Gastroesophageal sphincter (tissue), 3 donors: Measurements from ENCODE around the gene KRT71.

ENCODE experiments used
- EP300 ChIP-seq: sonication (generic); formaldehyde crosslinking; IDR thresholded peaks from one replicate; pipeline ENCODE4 v1.6.1; 2017; ENCODE audit warnings: antibody characterized with exemption, mild to moderate bottlenecking
- POLR2A ChIP-seq, 2 donors: fragments of 450-650 bp; IDR thresholded peaks; one replicate each; pipeline ENCODE4 v1.6.1; 2017; ENCODE audit warnings: antibody characterized with exemption in 2 of 2, mild to moderate bottlenecking in 2 of 2, moderate library complexity in 1 of 2
- POLR2AphosphoS5 ChIP-seq: sonication (generic); formaldehyde crosslinking; IDR thresholded peaks from one replicate; pipeline ENCODE4 v1.6.1; 2017; ENCODE audit warnings: antibody characterized with exemption
- TF ChIP-seq, protein P1 (sequence below), 4 experiments: fragments of 200-600 bp in 2 of 4; fragments of 450-650 bp in 2 of 4; sonication (generic) in 1 of 4; IDR thresholded peaks; one replicate each; pipeline ENCODE4 v1.5.1; 2017 to 2019; ENCODE audit warnings: antibody characterized with exemption in 4 of 4, mild to moderate bottlenecking in 2 of 4, moderate library complexity in 2 of 4

DNA sequence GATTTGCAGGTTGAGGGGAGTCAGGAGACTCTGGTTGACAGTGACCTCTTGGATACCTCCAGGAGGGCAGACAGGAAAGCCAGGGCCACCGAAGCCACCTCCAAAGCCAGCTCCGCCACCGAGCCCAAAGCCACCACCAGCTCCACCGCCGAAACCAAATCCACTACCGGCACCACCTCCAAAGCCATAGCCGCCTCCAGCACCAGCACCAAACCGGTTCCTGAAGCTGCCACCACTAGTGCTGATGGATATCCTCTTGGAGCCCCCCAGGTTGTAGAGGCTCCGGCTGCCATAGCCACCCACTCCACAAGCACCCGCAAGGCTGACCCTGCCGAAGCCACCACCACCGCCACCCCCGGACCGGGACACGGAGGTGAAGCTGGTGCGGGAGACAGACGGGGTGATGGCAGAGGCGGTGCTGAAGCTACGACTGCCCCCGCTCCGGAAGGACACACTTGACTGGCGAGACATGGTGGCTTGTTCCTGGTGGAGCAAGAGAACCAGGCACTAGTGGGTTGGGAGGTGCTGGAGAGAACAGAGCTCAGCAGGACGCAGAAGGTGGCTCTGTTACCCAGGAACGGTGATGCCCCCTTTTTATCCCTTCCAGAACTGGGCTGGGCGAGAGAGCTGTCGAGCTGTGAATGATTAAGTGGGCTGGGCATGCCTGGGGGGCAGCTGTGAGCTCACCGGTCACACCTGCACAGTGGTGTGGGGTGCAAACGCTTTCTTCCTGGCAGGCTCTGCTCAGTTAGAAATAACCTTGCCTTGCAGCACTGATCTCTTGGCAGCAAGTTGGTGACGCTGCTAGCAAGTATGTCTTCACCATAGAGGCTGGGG, 32.9 kb downstream of the KRT71 start, which contains the start of gene KRT5:
- TF ChIP-seq, protein P1, sequence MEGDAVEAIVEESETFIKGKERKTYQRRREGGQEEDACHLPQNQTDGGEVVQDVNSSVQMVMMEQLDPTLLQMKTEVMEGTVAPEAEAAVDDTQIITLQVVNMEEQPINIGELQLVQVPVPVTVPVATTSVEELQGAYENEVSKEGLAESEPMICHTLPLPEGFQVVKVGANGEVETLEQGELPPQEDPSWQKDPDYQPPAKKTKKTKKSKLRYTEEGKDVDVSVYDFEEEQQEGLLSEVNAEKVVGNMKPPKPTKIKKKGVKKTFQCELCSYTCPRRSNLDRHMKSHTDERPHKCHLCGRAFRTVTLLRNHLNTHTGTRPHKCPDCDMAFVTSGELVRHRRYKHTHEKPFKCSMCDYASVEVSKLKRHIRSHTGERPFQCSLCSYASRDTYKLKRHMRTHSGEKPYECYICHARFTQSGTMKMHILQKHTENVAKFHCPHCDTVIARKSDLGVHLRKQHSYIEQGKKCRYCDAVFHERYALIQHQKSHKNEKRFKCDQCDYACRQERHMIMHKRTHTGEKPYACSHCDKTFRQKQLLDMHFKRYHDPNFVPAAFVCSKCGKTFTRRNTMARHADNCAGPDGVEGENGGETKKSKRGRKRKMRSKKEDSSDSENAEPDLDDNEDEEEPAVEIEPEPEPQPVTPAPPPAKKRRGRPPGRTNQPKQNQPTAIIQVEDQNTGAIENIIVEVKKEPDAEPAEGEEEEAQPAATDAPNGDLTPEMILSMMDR (IDR thresholded peaks at IDR 0.05) = no peak
- TF ChIP-seq EP300 = no peak
- no peak for TF ChIP-seq POLR2AphosphoS5
- no peak for TF ChIP-seq POLR2A (IDR thresholded peaks at IDR 0.05)
